Measurements from ENCODE around the gene TMTC4. TPM values are rescaled to one million over a fixed set of nuclear protein-coding genes. Genes with fewer than 3 reads are reported as not detected.

Gene TMTC4
- total RNA-seq, 3 donors from 2014 or later (not counting 1 experiment from before 2014, with no cell fraction given): 16.2 to 24.9 (median 17.3) TPM

- peak overlapping the region; percentile 79 for H3K4me3 Mint-ChIP-seq
- Histone ChIP-seq H3K27me3 (ENCODE audit: control insufficient read depth, insufficient read depth, low read length) (no peaks in the 10 kb centered on the region), H3K4me3 (ENCODE audit: low read length) (no peak overlapping the region), H3K36me3 (ENCODE audit: control insufficient read depth, insufficient read depth, low read length) (peaks cover 12% of the 10 kb centered on the region), H3K9me3 (ENCODE audit: control insufficient read depth, insufficient read depth, low read length) (no peaks in the 10 kb centered on the region), H3K4me1 (ENCODE audit: control insufficient read depth, insufficient read depth, low read length) (peaks cover 47% of the 10 kb centered on the region), H3K27ac (ENCODE audit: low read length) (no peak overlapping the region)
- DNase-seq: peak in 1 of 2 donors; percentile 20
- peak; percentile 43 to 73 (median 56) for ATAC-seq
- H3K27me3 Mint-ChIP-seq (ENCODE audit: low read depth in 2 of 2): peaks cover 0 to 3% of the 10 kb centered on the region in 2 donors
- no peaks in the 10 kb centered on the region for H3K9me3 Mint-ChIP-seq
- TF ChIP-seq CTCF (IDR thresholded peaks at IDR 0.05): no peak
- H3K27ac Mint-ChIP-seq: peak overlapping the region; percentile 58 to 76
- 18% methylated on average over 2 of the region's 2 CpGs for WGBS (ENCODE audit: insufficient coverage)
- peaks cover 12% of the 10 kb centered on the region for H3K36me3 Mint-ChIP-seq
- peaks cover 57 to 61% of the 10 kb centered on the region in 2 donors for H3K4me1 Mint-ChIP-seq
- intact Hi-C loops (cut with micrococcal nuclease): no loop called here
Measured at GRCh38 chr13:100658363-100658762, 16.2 kb downstream of the TMTC4 start.

DNA sequence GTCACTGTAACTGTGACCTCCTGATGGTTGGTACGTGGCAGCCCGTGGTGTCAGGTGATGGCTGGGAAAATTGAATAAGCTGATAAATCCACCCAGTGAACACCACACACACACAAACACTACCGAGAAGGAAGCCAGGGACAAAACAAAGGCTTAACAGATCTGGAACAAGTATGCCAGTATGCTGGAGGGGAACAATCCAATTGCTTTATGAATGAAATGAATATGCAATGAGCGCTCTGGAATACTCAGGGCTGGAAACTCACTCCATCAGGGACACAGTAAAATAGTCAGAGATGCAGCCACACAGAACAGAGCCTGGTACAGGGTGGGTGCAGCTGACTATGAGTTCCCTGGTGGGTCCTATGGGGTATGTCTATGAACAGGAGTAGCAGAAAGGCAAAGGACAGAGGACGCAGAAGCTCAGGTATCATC is 16.7 kb downstream of the TMTC4 start:
- Histone ChIP-seq H3K27me3 (ENCODE audit: control insufficient read depth, insufficient read depth, low read length) (no peaks in the 10 kb centered on the region), H3K4me1 (ENCODE audit: control insufficient read depth, insufficient read depth, low read length) (peaks cover 43% of the 10 kb centered on the region), H3K27ac (ENCODE audit: low read length) (no peak overlapping the region), H3K9me3 (ENCODE audit: control insufficient read depth, insufficient read depth, low read length) (no peaks in the 10 kb centered on the region), H3K36me3 (ENCODE audit: control insufficient read depth, insufficient read depth, low read length) (peaks cover 9% of the 10 kb centered on the region), H3K4me3 (ENCODE audit: low read length) (no peak overlapping the region)
- intact Hi-C loops (cut with micrococcal nuclease): no loop called here
- ATAC-seq (peak; percentile 6 to 27 (median 16)), DNase-seq (no peak)
- no peak for TF ChIP-seq CTCF (IDR thresholded peaks at IDR 0.05)
- Mint-ChIP-seq H3K27me3 (ENCODE audit: low read depth in 2 of 2) (peaks cover 0 to 2% of the 10 kb centered on the region in 2 donors), H3K4me1 (peaks cover 53 to 56% of the 10 kb centered on the region in 2 donors), H3K36me3 (peaks cover 8% of the 10 kb centered on the region), H3K9me3 (no peaks in the 10 kb centered on the region), H3K27ac (peak overlapping the region; percentile 58 to 76), H3K4me3 (peak overlapping the region; percentile 79)
- 69% methylated on average over 3 of the region's 5 CpGs for WGBS (ENCODE audit: insufficient coverage)

- 100% methylated on average over 1 of the region's 2 CpGs for WGBS (ENCODE audit: insufficient coverage)
Measured at GRCh38 chr13:100652510-100652909, 22.1 kb downstream of the TMTC4 start.

More at GRCh38 chr13:100652510-100652909, 22.1 kb downstream of the TMTC4 start:
- Mint-ChIP-seq H3K36me3 (no peaks in the 10 kb centered on the region), H3K4me1 (peaks cover 8 to 9% of the 10 kb centered on the region in 2 donors), H3K9me3 (no peaks in the 10 kb centered on the region), H3K27me3 (ENCODE audit: low read depth in 2 of 2) (no peaks in the 10 kb centered on the region), H3K27ac (no peak overlapping the region), H3K4me3 (no peak overlapping the region)
- no peak for ATAC-seq
- Histone ChIP-seq H3K27ac (ENCODE audit: low read length) (no peak overlapping the region), H3K36me3 (ENCODE audit: control insufficient read depth, insufficient read depth, low read length) (peaks cover 6% of the 10 kb centered on the region), H3K9me3 (ENCODE audit: control insufficient read depth, insufficient read depth, low read length) (no peaks in the 10 kb centered on the region), H3K27me3 (ENCODE audit: control insufficient read depth, insufficient read depth, low read length) (no peaks in the 10 kb centered on the region), H3K4me1 (ENCODE audit: control insufficient read depth, insufficient read depth, low read length) (no peaks in the 10 kb centered on the region), H3K4me3 (ENCODE audit: low read length) (no peak overlapping the region)
- TF ChIP-seq CTCF (IDR thresholded peaks at IDR 0.05): no peak
- intact Hi-C loops (cut with micrococcal nuclease): no loop called here
- no peak for DNase-seq

Measured in natural killer cell (primary cell).